Esophagus mucosa (tissue), 1 donor: ENCODE data around the gene NKX2-3. TPM values are rescaled to one million over a fixed set of nuclear protein-coding genes. Genes with fewer than 3 reads are reported as not detected.

Experiments
- ATAC-seq: fragments of 200-7000 bp; cut with Tn5 transposase; one replicate; pipeline ENCODE4 v1.9.1; 2020
- total RNA-seq: library from RNA; stranded (reverse); gene quantifications from one replicate; pipeline ENCODE4 v1.2.4, GENCODE V29; 2023
- donor health status: DM: yes; HTN: yes; CAD: no.

The NKX2-3 gene
- total RNA-seq, 1 donor from 2014 or later, result 0.12 TPM

DNA sequence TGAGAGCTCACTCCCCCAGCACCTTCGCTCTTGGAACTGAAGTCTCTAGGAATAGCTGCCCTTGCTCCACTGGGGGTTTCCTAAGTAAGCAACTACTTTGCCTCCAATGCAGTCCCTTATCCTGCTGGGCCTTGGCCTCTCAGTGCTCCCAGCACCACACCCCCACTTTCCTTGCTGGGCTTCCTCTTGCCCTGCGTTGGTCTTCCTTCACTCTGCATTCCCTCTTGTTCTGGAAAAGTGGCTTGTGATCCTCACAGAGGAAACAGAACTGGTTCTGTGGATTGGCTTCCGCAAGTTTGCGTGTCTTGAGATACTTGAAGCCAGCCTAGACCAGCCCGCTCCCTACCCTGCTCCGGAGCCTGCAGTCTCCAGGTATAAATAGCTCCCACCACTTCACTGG, 6.4 kb downstream of the NKX2-3 start:
- ATAC-seq, result no peak

- no peak for ATAC-seq
Measured at GRCh38 chr10:99539820-99540219, 7.1 kb downstream of the NKX2-3 start.

DNA sequence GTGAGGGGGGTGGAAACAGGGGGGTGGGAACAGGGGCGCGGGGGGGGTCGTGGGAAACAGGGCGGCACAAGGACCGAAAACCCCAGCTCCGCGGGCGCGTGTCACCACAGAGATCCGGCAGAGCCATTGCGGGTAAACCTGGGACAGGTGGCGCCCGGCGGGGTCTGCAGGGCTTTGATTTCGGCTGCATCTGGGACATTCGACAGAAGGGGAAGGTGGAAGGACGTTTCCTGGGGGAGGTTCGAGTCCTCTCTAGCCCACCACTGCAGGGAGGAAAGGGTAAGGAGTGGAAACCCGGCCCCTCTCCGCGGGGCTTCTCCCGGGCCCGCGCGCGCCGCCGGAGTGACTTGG, 7.5 kb downstream of the NKX2-3 start:
- ATAC-seq, result no peak

- peak; percentile 85 for ATAC-seq
Measured at GRCh38 chr10:99540657-99541531, 8.2 kb downstream of the NKX2-3 start.

- ATAC-seq, result no peak
Measured at GRCh38 chr10:99544322-99544721, 11.6 kb downstream of the NKX2-3 start.

- ATAC-seq, result peak; percentile 63
Measured at GRCh38 chr10:99548041-99548530, 15.3 kb downstream of the NKX2-3 start.

- ATAC-seq, result no peak
Measured at GRCh38 chr10:99551158-99551557, 18.4 kb downstream of the NKX2-3 start.

GRCh38 chr10:99551616-99552015, 18.9 kb downstream of the NKX2-3 start:
- ATAC-seq, result no peak

DNA sequence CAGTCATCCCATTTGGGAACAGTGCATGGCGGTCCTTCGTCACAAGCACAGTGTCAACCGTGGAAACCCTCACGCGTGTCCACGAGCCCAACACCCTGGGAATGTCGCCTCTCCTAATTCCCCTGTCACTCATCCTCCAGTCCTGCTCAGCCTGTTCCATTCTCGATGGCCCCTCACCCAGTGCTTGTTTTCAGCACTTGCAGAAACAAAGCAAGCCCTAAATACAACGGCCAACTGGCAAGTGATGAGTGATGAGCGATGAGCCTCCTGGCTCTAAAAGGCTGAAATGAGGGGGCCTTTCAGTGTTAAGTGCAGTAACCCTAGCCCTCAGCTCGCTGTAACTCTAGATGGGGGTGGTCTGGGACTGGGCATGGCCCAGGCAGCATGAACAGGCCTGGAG, 22.6 kb downstream of the NKX2-3 start:
- no peak for ATAC-seq

DNA sequence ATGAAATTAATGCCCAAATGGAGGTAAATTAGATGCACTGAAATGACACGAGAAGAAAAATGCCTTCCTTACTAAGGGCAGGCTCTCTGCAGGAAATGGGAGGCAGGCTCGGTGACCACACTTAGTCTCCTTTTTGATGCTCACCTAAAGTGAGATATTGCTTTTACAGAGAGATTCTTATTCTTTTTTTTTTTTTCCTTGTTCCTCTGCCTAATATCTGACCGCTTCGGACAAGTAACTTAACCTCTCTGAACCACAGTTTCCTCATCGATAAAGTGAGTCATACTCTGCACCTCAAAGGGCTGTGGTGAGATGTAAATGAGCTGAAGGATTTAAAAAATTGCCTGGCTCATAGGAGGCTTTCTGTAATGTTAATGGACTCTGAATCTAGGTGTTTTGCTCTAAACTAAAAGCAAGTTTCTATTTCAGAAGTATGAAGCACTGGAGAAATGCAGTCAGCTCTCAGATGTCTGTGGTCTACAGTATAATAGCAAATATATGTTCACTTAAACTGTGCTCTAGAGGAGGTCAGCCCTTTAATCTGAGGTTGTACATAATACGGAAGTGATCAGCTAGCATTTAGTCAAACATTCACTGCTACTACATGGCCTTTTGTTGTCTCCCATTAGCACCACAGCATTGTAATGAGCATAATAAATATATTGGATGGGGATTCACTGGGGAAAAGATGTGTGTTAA, 23.2 kb downstream of the NKX2-3 start:
- peak; percentile 43 for ATAC-seq

DNA sequence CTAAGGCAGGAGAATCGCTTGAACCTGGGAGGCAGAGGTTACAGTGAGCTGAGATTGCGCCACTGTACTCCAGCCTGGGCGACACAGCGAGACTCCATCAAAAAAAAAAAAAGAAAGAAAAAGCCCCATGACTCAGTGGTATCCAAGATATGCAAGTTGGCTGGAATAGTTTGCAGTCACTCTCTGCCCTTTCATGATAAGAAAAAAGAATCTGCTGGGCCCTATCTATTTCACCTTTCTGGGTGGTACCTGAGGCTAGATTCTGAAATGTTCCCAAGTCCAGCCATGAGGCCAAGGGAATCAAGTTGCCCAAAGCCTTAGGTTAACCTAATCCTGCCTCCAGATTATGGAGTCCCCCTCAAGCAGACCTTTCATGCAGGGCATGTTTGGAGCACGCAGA, 24.3 kb downstream of the NKX2-3 start:
- no peak for ATAC-seq

DNA sequence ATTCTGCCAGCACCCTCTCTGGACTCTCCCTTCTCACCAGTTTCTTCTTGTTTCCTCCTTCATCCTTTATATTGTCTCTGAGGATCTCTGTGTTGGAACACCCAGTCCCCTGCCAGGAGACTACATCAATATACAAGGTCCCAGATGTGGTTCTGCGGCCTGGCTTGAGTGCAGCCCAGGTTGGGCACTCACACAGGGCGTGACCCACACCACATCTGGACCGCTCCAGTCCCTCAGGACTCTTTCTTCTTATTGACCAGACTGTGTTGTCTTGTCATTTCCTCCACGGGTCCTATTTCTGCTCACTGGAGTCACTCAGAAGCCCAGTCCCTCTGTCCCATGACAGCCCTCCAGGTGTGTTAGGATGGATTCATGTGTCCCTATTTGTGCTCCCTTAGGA, 26.0 kb downstream of the NKX2-3 start:
- no peak for ATAC-seq

GRCh38 chr10:99560277-99561126, 27.8 kb downstream of the NKX2-3 start:
- ATAC-seq, result peak; percentile 57

- no peak for ATAC-seq
Measured at GRCh38 chr10:99562631-99563030, 29.9 kb downstream of the NKX2-3 start.

DNA sequence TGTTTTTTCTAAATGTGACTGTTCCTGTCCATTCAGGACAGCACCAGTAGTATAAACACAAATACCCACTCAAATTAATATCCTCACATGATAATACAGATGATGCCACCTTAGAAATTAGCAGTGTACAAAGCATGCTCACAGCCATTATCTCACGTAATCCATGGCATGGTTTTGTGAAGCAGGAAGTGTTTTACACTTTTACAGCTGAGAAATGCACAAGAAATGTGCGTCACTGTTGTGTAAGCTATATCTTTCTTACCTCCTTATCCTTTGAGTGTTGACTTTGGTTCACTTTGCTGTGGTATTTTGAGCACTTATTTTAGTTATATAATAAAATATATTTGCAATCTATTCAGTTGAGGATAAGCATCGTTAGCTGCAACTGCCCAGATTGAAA, 31.6 kb downstream of the NKX2-3 start:
- no peak for ATAC-seq

DNA sequence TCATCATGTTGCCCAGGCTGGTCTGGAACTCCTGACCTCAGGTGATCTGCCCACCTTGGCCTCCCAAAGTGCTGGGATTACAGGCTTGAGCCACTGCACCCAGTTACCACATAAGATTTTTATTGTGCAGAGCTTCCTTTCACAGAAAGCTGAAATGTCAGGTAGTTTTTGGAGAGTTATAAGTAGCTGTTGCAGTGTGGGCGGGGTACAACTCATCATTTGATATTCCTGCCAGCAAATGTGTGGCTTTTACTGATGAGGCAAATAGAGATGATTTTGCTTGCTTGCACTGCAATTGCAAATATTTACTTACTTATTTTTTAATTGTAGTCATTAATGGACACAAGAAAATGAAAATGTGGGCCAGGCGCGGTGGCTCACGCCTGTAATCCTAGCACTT, 32.4 kb downstream of the NKX2-3 start:
- ATAC-seq, result no peak

DNA sequence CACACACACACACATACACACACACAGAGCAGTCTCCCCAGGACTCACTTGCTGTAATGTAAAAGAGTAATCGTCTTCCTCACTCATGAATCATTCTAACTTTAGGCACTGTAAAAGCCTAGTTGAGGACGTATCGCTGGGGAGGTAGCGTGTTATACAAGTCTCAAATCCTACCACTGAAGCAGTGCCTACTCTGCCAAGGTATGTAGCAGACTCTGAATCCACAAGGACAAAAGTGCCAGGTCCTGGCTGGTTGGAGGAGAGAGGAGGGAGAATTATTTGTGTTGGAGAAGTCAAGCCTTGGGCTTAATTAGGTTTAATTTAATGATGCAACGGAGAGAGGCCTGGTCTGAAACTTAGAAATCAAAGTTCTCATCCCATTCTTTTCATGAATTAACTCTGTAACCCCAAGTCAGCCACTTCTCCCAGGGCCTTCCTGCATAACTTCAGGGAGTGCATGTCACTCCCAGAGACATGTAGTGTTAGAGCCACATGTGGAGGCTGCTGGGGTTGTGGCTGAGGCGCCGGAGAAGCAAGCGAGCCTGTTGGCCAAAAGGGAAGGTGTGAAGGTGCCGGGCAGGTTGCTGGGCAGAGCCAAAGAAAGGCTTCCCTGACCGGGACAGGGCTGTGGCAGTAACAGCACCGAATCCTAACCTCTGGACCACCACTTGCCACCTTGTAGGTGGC, 36.7 kb downstream of the NKX2-3 start:
- ATAC-seq, result no peak

- no peak for ATAC-seq
Measured at GRCh38 chr10:99569961-99570360, 37.2 kb downstream of the NKX2-3 start.

DNA sequence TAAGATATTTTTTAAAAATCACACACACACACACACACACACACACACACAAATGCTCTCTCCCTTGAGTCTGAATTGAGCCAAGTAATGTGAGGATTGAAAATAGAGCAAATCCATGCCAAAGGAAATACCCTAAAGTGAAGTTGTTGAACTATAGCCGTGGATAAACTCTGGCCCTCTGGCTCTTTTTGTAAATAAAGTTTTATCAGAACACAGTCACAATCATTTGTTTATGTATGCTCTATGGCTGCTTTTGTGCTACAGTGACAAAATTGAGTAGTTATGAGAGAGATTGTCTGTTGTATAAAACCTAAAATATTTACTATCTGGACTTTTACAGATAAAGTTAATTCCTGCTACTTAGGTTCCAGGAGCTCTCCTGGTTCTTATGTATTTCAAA, 39.1 kb downstream of the NKX2-3 start:
- no peak for ATAC-seq

GRCh38 chr10:99573790-99574189, 41.0 kb downstream of the NKX2-3 start:
- peak; percentile 89 for ATAC-seq

GRCh38 chr10:99579971-99580370, 47.2 kb downstream of the NKX2-3 start:
- no peak for ATAC-seq

- peak; percentile 61 for ATAC-seq
Measured at GRCh38 chr10:99582255-99582770, 49.6 kb downstream of the NKX2-3 start.
